BJ (cell line): ENCODE data around the gene KCNJ18. TPM values are rescaled to one million over a fixed set of nuclear protein-coding genes. Genes with fewer than 3 reads are reported as not detected.
"Not testable (repeated sequence)": the region's sequence is repeated elsewhere in the genome, so short reads cannot be mapped to it uniquely, and the experiment has no call there.

ENCODE experiments used
- CTCF ChIA-PET: fragments of 350-600 bp; formaldehyde crosslinking; extraction: SDS; loops from one replicate; lab custom pipeline; 2021; ENCODE audit warnings: antibody characterized with exemption, inconsistent platforms; lab: Yijun Ruan, JAX
- POLR2A ChIA-PET: fragments of 300-600 bp; sonication (Branson Sonifier 250); formaldehyde crosslinking; extraction: SDS; loops from one replicate; lab custom pipeline; 2021; ENCODE audit warnings: antibody characterized with exemption; lab: Charles Lee
- DNase-seq: peaks from one replicate; pipeline ENCODE4 v3.0.0-alpha.2; 2011; ENCODE audit warnings: low read depth
- H3K27me3 ChIP-seq: 2 replicates; pipeline ENCODE4 v1.6.0; 2011; ENCODE audit warnings: low read length; ENCODE audit not compliant: control insufficient read depth, insufficient read depth
- H3K36me3 ChIP-seq: 2 replicates; pipeline ENCODE4 v1.5.1; 2011; ENCODE audit warnings: low read length; ENCODE audit not compliant: control insufficient read depth, insufficient read depth
- H3K4me3 ChIP-seq: 2 replicates; pipeline ENCODE4 v1.5.1; 2011; ENCODE audit warnings: low read depth, mild to moderate bottlenecking, control low read depth, low read length
- polyA plus RNA-seq: library from polyadenylated mRNA; depleted of rRNA; stranded (reverse); fragments of >200 nt; gene quantifications from 2 replicates; pipeline ENCODE4 v1.2.3, GENCODE V29; 2011

Gene KCNJ18
- polyA plus RNA-seq, 1 experiment = not detected

- DNase-seq, POLR2A ChIA-PET, H3K36me3 ChIP-seq: not testable (repeated sequence)
These were observed 25.5 kb upstream of the KCNJ18 start for GRCh38 chr17:21666711-21667412.

GRCh38 chr17:21667413-21668117 is 24.8 kb upstream of the KCNJ18 start:
- H3K4me3 ChIP-seq, H3K36me3 ChIP-seq, DNase-seq, H3K27me3 ChIP-seq, CTCF ChIA-PET, POLR2A ChIA-PET: not testable (repeated sequence)

More at GRCh38 chr17:21666711-21667412, 25.5 kb upstream of the KCNJ18 start:
- H3K27me3 ChIP-seq, CTCF ChIA-PET, H3K4me3 ChIP-seq: not testable (repeated sequence)

GRCh38 chr17:21668118-21668488 is 24.2 kb upstream of the KCNJ18 start:
- CTCF ChIA-PET, DNase-seq, H3K4me3 ChIP-seq, H3K36me3 ChIP-seq, POLR2A ChIA-PET, H3K27me3 ChIP-seq: not testable (repeated sequence)

GRCh38 chr17:21668746-21669508 is 23.4 kb upstream of the KCNJ18 start:
- H3K27me3 ChIP-seq, POLR2A ChIA-PET, H3K4me3 ChIP-seq, DNase-seq, H3K36me3 ChIP-seq, CTCF ChIA-PET: not testable (repeated sequence)

GRCh38 chr17:21669616-21670360 is 22.5 kb upstream of the KCNJ18 start:
- H3K4me3 ChIP-seq, H3K36me3 ChIP-seq, CTCF ChIA-PET, H3K27me3 ChIP-seq, DNase-seq, POLR2A ChIA-PET: not testable (repeated sequence)

- DNase-seq, H3K36me3 ChIP-seq, POLR2A ChIA-PET, H3K27me3 ChIP-seq, CTCF ChIA-PET, H3K4me3 ChIP-seq: not testable (repeated sequence)
These were observed 21.8 kb upstream of the KCNJ18 start for GRCh38 chr17:21670361-21671155.

- H3K4me3 ChIP-seq, H3K36me3 ChIP-seq, CTCF ChIA-PET, POLR2A ChIA-PET, DNase-seq, H3K27me3 ChIP-seq: not testable (repeated sequence)
These were observed 20.9 kb upstream of the KCNJ18 start for GRCh38 chr17:21671437-21671836.

GRCh38 chr17:21671871-21672270 is 20.5 kb upstream of the KCNJ18 start:
- H3K27me3 ChIP-seq, H3K36me3 ChIP-seq, CTCF ChIA-PET, H3K4me3 ChIP-seq, POLR2A ChIA-PET, DNase-seq: not testable (repeated sequence)

- DNase-seq, POLR2A ChIA-PET, H3K36me3 ChIP-seq, CTCF ChIA-PET, H3K27me3 ChIP-seq, H3K4me3 ChIP-seq: not testable (repeated sequence)
These were observed 18.7 kb upstream of the KCNJ18 start for GRCh38 chr17:21673451-21674241.
